Astrocyte (in vitro differentiated cells and primary cell): ENCODE measurements around the gene NOX3. TPM values are rescaled to one million over a fixed set of nuclear protein-coding genes. Genes with fewer than 3 reads are reported as not detected.

ENCODE experiments used
- DNase-seq: peaks from one replicate; pipeline ENCODE4 v3.0.0-alpha.2; 2010; ENCODE audit warnings: low read depth
- FAIRE-seq: peaks from 2 replicates; lab custom pipeline; 2011; peaks lifted over from hg19 to GRCh38; lab: Jason Lieb, UNC
- H2AFZ ChIP-seq: 2 replicates; pipeline ENCODE4 v1.6.0; 2012; ENCODE audit warnings: low read depth, low read length, inconsistent platforms
- H3K27ac ChIP-seq: 2 replicates; pipeline ENCODE4 v1.5.1; 2011; ENCODE audit warnings: low read depth, low read length, inconsistent platforms
- H3K27me3 ChIP-seq: 2 replicates; pipeline ENCODE4 v1.6.0; 2011; ENCODE audit warnings: low read length, inconsistent platforms; ENCODE audit not compliant: insufficient read depth
- H3K36me3 ChIP-seq: 2 replicates; pipeline ENCODE4 v1.5.1; 2011; ENCODE audit warnings: low read length, inconsistent platforms; ENCODE audit not compliant: insufficient read depth
- H3K4me1 ChIP-seq: 2 replicates; pipeline ENCODE4 v1.5.1; 2011; ENCODE audit warnings: low read length, inconsistent platforms; ENCODE audit not compliant: insufficient read depth
- H3K4me2 ChIP-seq: 2 replicates; pipeline ENCODE4 v1.6.0; 2012; ENCODE audit warnings: low read length, inconsistent platforms
- H3K4me3 ChIP-seq: 2 replicates; pipeline ENCODE4 v1.5.1; 2011; ENCODE audit warnings: low read depth, mild to moderate bottlenecking, low read length, inconsistent platforms; ENCODE audit not compliant: insufficient read depth
- H3K79me2 ChIP-seq: 2 replicates; pipeline ENCODE4 v1.6.0; 2012; ENCODE audit warnings: mild to moderate bottlenecking, low read length, inconsistent platforms; ENCODE audit not compliant: insufficient read depth
- H3K9ac ChIP-seq: 2 replicates; pipeline ENCODE4 v1.6.0; 2012; ENCODE audit warnings: mild to moderate bottlenecking, low read length, inconsistent platforms
- H3K9me3 ChIP-seq: 2 replicates; pipeline ENCODE4 v1.5.1; 2012; ENCODE audit warnings: low read depth, mild to moderate bottlenecking, low read length, inconsistent platforms; ENCODE audit not compliant: insufficient read depth
- H4K20me1 ChIP-seq: 2 replicates; pipeline ENCODE4 v1.6.0; 2012; ENCODE audit warnings: low read length, inconsistent platforms; ENCODE audit not compliant: insufficient read depth
- H3K27ac Mint-ChIP-seq: one replicate; pipeline ENCODE4 v1.8.0; 2021; ENCODE audit warnings: mild to moderate bottlenecking, mixed read lengths; ENCODE audit not compliant: unreplicated experiment
- H3K27me3 Mint-ChIP-seq: one replicate; pipeline ENCODE4 v1.8.0; 2021; ENCODE audit warnings: low read depth, mixed read lengths; ENCODE audit not compliant: unreplicated experiment
- H3K36me3 Mint-ChIP-seq: one replicate; pipeline ENCODE4 v1.8.0; 2021; ENCODE audit warnings: low read depth, mixed read lengths; ENCODE audit not compliant: unreplicated experiment
- H3K4me1 Mint-ChIP-seq: one replicate; pipeline ENCODE4 v1.8.0; 2021; ENCODE audit warnings: low read depth, mixed read lengths; ENCODE audit not compliant: unreplicated experiment
- H3K4me3 Mint-ChIP-seq: one replicate; pipeline ENCODE4 v1.8.0; 2021; ENCODE audit warnings: mild to moderate bottlenecking, moderate library complexity, mixed read lengths; ENCODE audit not compliant: unreplicated experiment
- H3K9me3 Mint-ChIP-seq: one replicate; pipeline ENCODE4 v1.8.0; 2021; ENCODE audit warnings: mild to moderate bottlenecking, mixed read lengths; ENCODE audit not compliant: unreplicated experiment
- CTCF ChIP-seq: IDR thresholded peaks from 2 replicates; pipeline ENCODE4 v1.5.1; 2011; ENCODE audit warnings: low read depth, mild to moderate bottlenecking, inconsistent platforms, low read length, moderate library complexity; ENCODE audit not compliant: insufficient read depth
- EZH2 ChIP-seq: IDR thresholded peaks from 2 replicates; pipeline ENCODE4 v1.6.1; 2012; ENCODE audit warnings: mild to moderate bottlenecking, low read length, inconsistent platforms; ENCODE audit not compliant: insufficient read depth
- total RNA-seq: library from RNA; stranded (reverse); gene quantifications from 2 replicates; pipeline ENCODE4 v1.2.1, GENCODE V29; 2021

NOX3 gene
- total RNA-seq, 1 donor from 2014 or later, result 0.30 TPM

GRCh38 chr6:155375801-155376200 is 79.8 kb downstream of the NOX3 start:
- H3K4me3 Mint-ChIP-seq, result no peak overlapping the region
- H3K4me1 ChIP-seq, result peaks cover 15% of the 10 kb centered on the region
- no peak for FAIRE-seq
- H2AFZ ChIP-seq, result no peak overlapping the region
- H3K27me3 Mint-ChIP-seq, result no peaks in the 10 kb centered on the region
- no peak overlapping the region for H3K9ac ChIP-seq
- no peaks in the 10 kb centered on the region for H3K79me2 ChIP-seq
- no peaks in the 10 kb centered on the region for H3K9me3 ChIP-seq
- H3K4me2 ChIP-seq, result no peak overlapping the region
- H3K27ac Mint-ChIP-seq, result no peak overlapping the region
- no peaks in the 10 kb centered on the region for H4K20me1 ChIP-seq
- TF ChIP-seq CTCF (no peak), EZH2 (no peak)
- no peaks in the 10 kb centered on the region for H3K9me3 Mint-ChIP-seq
- no peaks in the 10 kb centered on the region for H3K36me3 Mint-ChIP-seq
- no peaks in the 10 kb centered on the region for H3K4me1 Mint-ChIP-seq
- DNase-seq, result no peak
- no peaks in the 10 kb centered on the region for H3K36me3 ChIP-seq
- no peak overlapping the region for H3K27ac ChIP-seq
- H3K27me3 ChIP-seq, result no peaks in the 10 kb centered on the region
- no peak overlapping the region for H3K4me3 ChIP-seq

- H3K4me1 Mint-ChIP-seq, result no peaks in the 10 kb centered on the region
- Histone ChIP-seq H3K27me3 (no peaks in the 10 kb centered on the region), H3K9ac (no peak overlapping the region), H3K4me2 (no peak overlapping the region), H2AFZ (no peak overlapping the region), H3K36me3 (no peaks in the 10 kb centered on the region), H3K79me2 (no peaks in the 10 kb centered on the region), H4K20me1 (no peaks in the 10 kb centered on the region), H3K9me3 (no peaks in the 10 kb centered on the region), H3K27ac (no peak overlapping the region), H3K4me1 (peaks cover 15% of the 10 kb centered on the region), H3K4me3 (no peak overlapping the region)
- DNase-seq, result no peak
- no peaks in the 10 kb centered on the region for H3K36me3 Mint-ChIP-seq
- H3K4me3 Mint-ChIP-seq, result no peak overlapping the region
- H3K27me3 Mint-ChIP-seq, result no peaks in the 10 kb centered on the region
- H3K9me3 Mint-ChIP-seq, result no peaks in the 10 kb centered on the region
- H3K27ac Mint-ChIP-seq, result no peak overlapping the region
- TF ChIP-seq EZH2 (no peak), CTCF (no peak)
- FAIRE-seq, result no peak
Measured at GRCh38 chr6:155374681-155375080, 81.0 kb downstream of the NOX3 start.

- no peak for FAIRE-seq
- H3K27ac Mint-ChIP-seq, result no peak overlapping the region
- no peak for TF ChIP-seq CTCF
- no peak for TF ChIP-seq EZH2
- Histone ChIP-seq H3K4me3 (no peak overlapping the region), H2AFZ (no peak overlapping the region), H3K9ac (no peak overlapping the region), H4K20me1 (no peaks in the 10 kb centered on the region), H3K36me3 (no peaks in the 10 kb centered on the region), H3K9me3 (no peaks in the 10 kb centered on the region), H3K4me1 (peaks cover 15% of the 10 kb centered on the region), H3K27me3 (no peaks in the 10 kb centered on the region), H3K27ac (no peak overlapping the region), H3K4me2 (no peak overlapping the region), H3K79me2 (no peaks in the 10 kb centered on the region)
- DNase-seq, result peak; percentile 20
- H3K4me1 Mint-ChIP-seq, result no peaks in the 10 kb centered on the region
- no peak overlapping the region for H3K4me3 Mint-ChIP-seq
- H3K27me3 Mint-ChIP-seq, result no peaks in the 10 kb centered on the region
- H3K9me3 Mint-ChIP-seq, result no peaks in the 10 kb centered on the region
- no peaks in the 10 kb centered on the region for H3K36me3 Mint-ChIP-seq
Measured at GRCh38 chr6:155373276-155373675, 82.4 kb downstream of the NOX3 start.
